Measurements from ENCODE around the gene ADGRF3.
"Not testable (repeated sequence)": the region's sequence is repeated elsewhere in the genome, so short reads cannot be mapped to it uniquely, and the experiment has no call there.

The ADGRF3 gene

DNA sequence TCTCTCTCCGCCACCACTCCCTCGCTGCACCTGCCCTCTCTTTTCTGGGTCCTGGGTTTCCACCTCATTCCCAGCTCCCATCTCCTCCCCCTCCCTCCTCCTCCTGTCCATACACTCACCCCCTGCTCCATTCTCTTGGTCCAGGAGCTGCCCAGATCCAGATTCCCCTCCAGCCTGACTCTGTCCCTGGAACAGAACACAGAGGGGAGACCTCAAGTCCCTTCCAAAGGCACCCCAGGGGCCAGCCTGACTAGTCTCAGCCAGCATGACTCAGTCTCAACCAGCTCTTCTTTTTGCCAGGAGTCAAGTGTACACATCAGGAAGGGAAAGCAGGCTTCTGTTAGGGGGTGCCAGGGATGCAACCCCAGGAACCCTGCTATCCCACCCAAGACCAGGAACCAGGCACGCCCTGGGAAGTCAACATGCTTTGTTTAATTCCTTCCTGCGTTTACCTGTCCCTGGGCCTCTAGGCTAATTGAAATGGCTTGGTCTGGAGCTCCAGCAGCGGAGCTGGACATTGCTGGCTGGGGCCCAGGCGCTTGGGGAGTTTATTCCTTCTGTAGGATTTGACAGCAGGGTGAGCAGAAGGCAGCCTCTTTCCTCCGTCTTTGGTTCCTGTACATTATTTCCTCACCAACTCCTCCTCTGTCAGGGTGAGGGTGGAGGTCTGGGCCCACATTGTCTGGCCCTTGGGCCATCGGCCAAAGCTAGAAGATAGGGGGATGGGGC, 29.0 kb downstream of the ADGRF3 start:
- no peak for DNase-seq (ENCODE audit: low spot score)

- DNase-seq (ENCODE audit: low spot score): no peak
These were observed 29.7 kb downstream of the ADGRF3 start for GRCh38 chr2:26316845-26317244.

GRCh38 chr2:26316041-26316440, 30.5 kb downstream of the ADGRF3 start:
- no peak for DNase-seq (ENCODE audit: low spot score)

GRCh38 chr2:26314243-26314642, 32.3 kb downstream of the ADGRF3 start:
- no peak for DNase-seq (ENCODE audit: low spot score)

DNA sequence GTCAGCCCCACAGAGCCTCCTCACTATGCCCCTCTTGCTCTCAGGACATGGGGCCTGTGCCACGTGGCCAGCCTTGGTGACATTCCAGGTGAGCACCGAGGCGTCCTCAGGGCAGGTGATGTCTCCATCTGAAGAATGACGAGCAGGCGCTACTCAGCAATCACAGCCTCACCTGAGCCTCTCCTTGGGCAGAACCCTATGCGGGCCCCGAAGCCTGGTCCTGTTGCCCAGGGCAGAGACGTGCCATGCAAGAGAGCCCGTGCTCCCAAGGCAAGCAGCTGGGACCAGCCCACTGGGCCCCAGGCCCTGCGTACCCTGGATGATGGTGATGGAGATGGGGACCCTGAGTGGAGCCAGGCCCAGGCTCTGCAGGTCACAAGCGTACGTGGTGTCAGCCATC, 33.1 kb downstream of the ADGRF3 start:
- no peak for DNase-seq (ENCODE audit: low spot score)

- no peak for DNase-seq (ENCODE audit: low spot score)
These were observed 34.1 kb downstream of the ADGRF3 start for GRCh38 chr2:26312471-26312870.

GRCh38 chr2:26309921-26310320, 36.7 kb downstream of the ADGRF3 start:
- DNase-seq (ENCODE audit: low spot score): no peak

- no peak for DNase-seq (ENCODE audit: low spot score)
These were observed 41.0 kb downstream of the ADGRF3 start for GRCh38 chr2:26305540-26305939.

DNA sequence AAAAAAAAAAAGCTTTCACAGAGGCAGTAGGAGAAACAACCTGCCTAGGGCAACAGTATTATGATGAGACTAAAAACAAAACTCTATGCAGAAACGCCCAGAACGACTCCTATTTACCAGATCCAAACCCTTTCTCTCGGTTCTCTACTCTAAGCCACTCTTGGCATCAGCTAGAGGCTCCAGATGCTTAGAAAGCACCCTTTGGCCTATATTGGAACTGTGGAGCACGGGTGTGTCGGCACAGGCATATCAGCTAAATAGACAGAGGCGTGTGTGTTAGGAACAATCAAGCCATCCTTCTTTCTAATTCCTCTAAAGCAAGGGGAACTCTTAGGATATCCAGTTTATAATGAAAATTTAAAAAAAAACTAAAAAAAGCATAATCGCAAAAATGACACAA, 41.5 kb downstream of the ADGRF3 start:
- not testable (repeated sequence) for DNase-seq (ENCODE audit: low spot score)

DNA sequence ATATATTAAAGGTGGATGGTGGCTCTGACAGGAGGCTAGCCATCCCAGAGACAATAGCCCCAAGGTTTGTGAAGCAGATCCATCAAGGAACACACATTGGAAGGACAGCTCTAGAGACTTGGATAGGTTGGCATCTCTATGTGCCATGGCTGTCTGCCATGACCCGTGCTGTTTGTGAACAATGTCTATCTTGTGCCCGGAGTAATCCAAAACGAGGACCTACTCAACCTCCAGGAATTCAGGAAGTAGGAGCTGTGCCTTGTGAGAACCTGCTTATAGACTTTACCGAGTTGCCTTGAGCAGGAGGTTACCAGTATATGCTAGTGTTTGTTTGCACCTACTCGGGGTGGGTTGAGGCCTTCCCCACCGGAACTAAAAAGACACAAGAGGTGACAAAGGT, 43.7 kb downstream of the ADGRF3 start:
- DNase-seq (ENCODE audit: low spot score): no peak

GRCh38 chr2:26300234-26300925, 46.2 kb downstream of the ADGRF3 start:
- DNase-seq (ENCODE audit: low spot score): no peak

GRCh38 chr2:26299471-26300101, 47.0 kb downstream of the ADGRF3 start:
- DNase-seq (ENCODE audit: low spot score): no peak

DNA sequence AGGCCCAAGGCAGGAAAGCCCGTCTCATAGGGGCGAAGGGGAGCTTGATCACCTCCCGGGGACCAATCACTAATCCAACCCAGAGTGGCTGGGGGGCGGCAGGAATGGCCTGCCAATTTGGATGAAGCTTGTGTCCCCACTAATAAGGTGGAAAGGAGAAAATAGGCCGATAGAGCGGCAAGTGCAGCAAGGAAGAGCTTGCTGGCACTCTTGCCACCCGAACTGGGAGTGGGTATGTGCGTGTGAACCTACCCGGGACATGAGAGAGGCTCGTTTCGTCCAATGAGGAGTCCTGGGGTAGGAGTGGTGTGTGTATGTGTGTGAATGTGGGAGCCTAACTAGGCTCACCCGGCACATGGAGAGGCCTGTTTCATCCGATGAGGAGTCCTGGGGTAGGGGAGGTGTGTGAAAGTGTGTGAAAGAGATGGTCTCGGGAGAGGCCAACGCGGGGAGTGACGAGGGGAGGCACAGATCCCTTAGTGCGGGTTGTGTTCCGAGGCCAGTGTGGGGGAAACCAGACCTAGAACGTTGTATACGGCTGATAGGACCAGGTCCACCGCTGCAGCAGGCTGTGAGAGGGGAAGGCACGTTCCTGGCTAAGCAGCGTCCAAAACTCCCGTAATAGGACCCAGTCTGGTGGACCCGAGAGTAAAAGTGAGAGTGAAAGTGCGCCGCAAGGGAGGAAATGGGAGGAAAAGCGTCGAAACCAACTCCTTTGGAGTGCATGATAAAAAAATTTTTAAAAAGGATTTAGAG, 47.8 kb downstream of the ADGRF3 start:
- DNase-seq (ENCODE audit: low spot score): no peak

DNA sequence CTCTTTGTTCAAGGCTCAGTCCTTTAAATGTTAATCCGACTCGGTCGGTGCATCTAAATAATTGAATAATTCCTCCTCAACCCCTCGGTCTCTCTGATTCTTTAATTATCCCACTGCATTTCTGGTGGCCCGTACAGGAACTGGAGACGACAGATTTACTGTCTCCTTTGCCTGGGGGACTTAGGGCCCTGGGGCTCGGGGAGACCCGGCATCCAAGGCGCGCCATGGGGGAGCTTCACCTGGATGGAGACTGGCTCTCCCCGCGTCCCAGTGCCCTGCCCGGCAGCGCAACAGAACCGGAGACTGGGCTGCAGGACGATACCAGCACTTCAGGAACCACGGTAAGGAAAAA, 48.3 kb downstream of the ADGRF3 start:
- no peak for DNase-seq (ENCODE audit: low spot score)

GRCh38 chr2:26297061-26297460, 49.5 kb downstream of the ADGRF3 start:
- DNase-seq (ENCODE audit: low spot score): no peak

DNA sequence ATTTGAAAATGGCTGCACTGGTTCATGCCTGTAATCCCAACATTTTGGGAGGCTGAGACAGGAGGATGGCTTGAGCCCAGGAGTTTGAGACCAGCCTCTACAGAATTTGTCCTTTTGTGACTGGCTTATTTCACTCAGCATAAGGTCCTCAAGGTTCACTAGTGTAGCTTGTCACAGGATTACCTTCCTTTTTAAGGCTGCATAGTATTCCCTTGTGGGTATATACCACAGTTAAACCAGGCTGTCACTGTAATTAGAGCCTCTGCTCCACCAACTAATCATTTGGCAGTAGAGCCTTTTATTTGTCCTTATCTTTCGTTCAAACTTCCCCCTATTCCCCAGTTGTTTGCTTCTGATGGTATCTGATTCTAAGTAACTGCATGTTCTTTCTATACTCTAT, 51.1 kb downstream of the ADGRF3 start:
- no peak for DNase-seq (ENCODE audit: low spot score)

DNA sequence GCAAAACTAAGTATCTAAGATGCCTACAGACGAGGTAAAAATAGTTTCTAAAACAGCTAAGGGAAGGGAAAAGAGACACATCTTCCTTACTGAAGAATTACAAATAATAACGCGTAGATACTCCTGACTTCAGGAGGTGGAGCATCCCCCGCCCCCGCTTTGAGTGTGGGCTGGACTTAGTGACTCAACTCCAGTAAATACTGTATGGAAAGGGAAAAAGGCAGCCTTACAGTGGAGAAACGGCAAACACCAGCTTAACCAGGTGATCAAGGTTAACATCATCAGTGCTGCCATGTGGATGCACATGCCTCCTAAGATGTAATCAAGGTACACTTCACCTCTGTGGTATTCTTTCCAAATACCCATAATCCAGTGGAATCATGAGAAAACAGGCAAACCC, 53.9 kb downstream of the ADGRF3 start:
- peak; percentile 55 for DNase-seq (ENCODE audit: low spot score)

DNA sequence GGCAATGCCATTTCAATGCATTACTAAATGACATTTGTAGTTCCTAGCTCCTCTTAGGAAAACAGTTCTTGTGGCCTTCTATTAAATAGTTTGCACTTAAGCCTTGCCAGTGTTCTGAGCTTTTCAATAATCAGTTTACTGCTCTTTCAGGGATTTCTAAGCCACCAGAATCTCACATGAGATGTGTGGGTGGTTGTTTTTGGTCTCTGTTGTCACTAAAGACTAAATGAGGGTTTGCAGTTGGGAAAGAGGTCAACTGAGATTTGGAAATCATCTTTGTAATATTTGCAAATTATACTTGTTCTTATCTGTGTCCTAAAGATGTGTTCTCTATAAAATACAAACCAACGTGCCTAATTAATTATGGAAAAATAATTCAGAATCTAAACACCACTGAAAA, 56.6 kb downstream of the ADGRF3 start:
- DNase-seq (ENCODE audit: low spot score): no peak

DNA sequence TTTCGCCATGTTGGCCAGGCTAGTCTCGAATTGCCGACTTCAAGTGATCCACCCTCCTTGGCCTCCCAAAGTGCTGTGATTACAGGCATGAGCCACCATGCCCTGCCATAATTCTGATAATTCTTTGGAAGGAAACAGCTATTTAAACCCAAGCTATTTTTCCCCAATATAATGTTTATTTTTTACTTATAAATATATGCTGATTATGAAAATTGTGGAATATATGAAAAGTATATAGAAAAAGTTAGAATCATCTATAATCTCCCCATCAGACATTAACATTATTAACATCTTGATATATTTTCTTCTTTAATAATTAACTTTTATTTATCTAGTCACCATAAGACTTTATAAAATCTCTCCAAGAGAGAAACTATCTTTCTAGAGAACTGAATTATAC, 60.7 kb downstream of the ADGRF3 start:
- DNase-seq (ENCODE audit: low spot score): no peak

DNA sequence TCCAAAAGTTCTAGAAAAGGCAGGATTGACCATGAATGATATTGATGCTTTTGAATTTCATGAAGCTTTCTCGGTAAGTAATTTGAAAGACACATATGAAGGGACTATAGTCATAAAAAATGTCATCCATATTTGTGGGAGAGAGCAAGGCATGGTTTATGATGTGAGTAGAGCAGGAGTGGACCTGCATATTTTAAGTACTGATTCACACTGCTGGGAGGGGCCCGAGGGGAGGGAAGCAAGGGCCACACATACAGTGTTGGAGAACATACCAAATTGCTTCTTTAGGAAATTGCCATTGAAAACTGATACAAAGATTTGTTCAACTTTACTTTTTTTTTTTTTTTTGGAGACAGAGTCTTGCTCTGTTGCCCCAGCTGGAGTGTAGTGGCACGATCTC, 62.5 kb downstream of the ADGRF3 start:
- no peak for DNase-seq (ENCODE audit: low spot score)

DNA sequence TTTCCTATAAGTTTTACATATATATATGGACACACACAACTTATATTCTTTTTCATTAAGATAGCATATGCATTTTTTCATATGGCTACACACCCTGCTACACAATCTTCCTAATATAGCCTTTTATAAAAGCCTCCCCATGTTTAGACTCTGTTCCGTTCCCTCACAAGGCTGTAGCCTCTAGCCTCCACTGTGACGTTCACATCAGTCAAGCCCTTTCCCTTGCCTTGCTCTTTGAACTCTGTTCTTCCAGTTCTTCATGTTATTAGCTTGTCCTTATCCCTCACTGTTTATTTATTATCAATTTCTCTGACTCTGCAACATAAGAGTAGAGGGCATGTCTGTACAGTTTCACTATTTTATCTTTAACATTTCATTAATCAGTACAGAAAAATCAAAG, 63.0 kb downstream of the ADGRF3 start:
- no peak for DNase-seq (ENCODE audit: low spot score)

DNA sequence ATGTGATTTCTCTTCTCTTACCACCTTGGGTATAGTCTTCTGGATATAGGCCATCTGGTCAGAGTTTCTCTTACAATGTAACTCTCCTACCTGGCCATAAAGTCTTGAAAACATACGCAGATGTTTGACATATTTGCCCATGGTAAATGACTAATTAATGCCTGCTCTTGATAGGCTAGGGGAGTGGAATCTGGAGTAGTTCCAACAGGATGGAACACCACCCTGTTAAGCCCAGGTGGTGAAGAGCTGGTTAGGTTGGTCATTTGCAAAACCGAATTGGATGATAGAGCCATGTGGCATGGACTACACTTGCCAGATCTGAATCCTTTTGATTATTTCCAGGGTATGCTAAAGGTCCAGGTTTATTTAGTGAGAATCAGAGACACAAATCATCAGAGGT, 65.4 kb downstream of the ADGRF3 start:
- DNase-seq (ENCODE audit: low spot score): no peak

DNA sequence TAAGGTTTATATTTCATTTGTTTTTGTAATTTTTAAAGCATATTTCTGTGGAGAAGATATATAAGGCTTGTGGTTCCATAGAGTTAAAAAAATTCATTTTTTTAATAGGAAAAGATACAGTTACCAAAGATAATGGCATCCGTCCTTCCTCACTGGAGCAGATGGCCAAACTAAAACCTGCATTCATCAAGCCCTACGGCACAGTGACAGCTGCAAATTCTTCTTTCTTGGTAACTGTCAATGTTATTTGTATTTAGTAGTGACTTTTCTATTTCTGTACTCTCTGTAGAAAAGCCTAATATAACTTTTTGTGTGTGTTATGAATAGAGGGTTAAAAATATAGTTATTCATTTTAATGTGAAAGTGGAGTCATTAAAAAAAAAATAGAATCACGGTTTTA, 66.7 kb downstream of the ADGRF3 start:
- no peak for DNase-seq (ENCODE audit: low spot score)

All from putamen (tissue), 1 donor.